Neural progenitor cell (in vitro differentiated cells): Measurements from ENCODE around the gene IL1RL2. TPM values are rescaled to one million over a fixed set of nuclear protein-coding genes. Genes with fewer than 3 reads are reported as not detected.

Experiments
- DNase-seq: peaks from one replicate; pipeline ENCODE4 v3.0.0-alpha.2; 2016; ENCODE audit warnings: low spot score
- H2AFZ ChIP-seq: fragments of 200-600 bp; sonication (generic); replicated peaks from 2 replicates; pipeline ENCODE4 v1.6.1; 2016; ENCODE audit warnings: antibody characterized with exemption
- H3F3A ChIP-seq: fragments of 200-600 bp; sonication (generic); 2 replicates; pipeline ENCODE4 v1.6.1; 2016; ENCODE audit warnings: antibody characterized with exemption, low read depth
- H3K27ac ChIP-seq: fragments of 200-600 bp; sonication (generic); 2 replicates; pipeline ENCODE4 v1.5.1; 2016; ENCODE audit warnings: mild to moderate bottlenecking
- H3K27me3 ChIP-seq: fragments of 200-600 bp; sonication (generic); 2 replicates; pipeline ENCODE4 v1.6.1; 2016; ENCODE audit warnings: mild to moderate bottlenecking, moderate library complexity
- H3K36me3 ChIP-seq: fragments of 200-600 bp; sonication (generic); 2 replicates; pipeline ENCODE4 v1.5.1; 2016
- H3K4me1 ChIP-seq: fragments of 200-600 bp; sonication (generic); 2 replicates; pipeline ENCODE4 v1.6.1; 2016; ENCODE audit warnings: mixed run types
- H3K4me2 ChIP-seq: fragments of 200-600 bp; sonication (generic); 2 replicates; pipeline ENCODE4 v1.6.1; 2016
- H3K4me3 ChIP-seq: fragments of 200-600 bp; sonication (generic); 2 replicates; pipeline ENCODE4 v1.5.1; 2016
- H3K79me2 ChIP-seq: fragments of 200-600 bp; sonication (generic); 2 replicates; pipeline ENCODE4 v1.6.1; 2016; ENCODE audit warnings: low read depth
- H3K9ac ChIP-seq: fragments of 200-600 bp; sonication (generic); 2 replicates; pipeline ENCODE4 v1.6.1; 2016
- H3K9me3 ChIP-seq: fragments of 200-600 bp; sonication (generic); 2 replicates; pipeline ENCODE4 v1.5.1; 2016; ENCODE audit warnings: low read depth
- H4K20me1 ChIP-seq: fragments of 200-600 bp; sonication (generic); 2 replicates; pipeline ENCODE4 v1.6.1; 2016; ENCODE audit warnings: low read depth
- H3K27ac Mint-ChIP-seq: 3 replicates; pipeline ENCODE4 v1.8.0; 2021; ENCODE audit warnings: mixed read lengths
- H3K27me3 Mint-ChIP-seq: 2 replicates; pipeline ENCODE4 v1.8.0; 2022; ENCODE audit warnings: low read depth, mild to moderate bottlenecking, inconsistent platforms, moderate library complexity, mixed read lengths; ENCODE audit not compliant: insufficient read depth
- H3K36me3 Mint-ChIP-seq: 3 replicates; pipeline ENCODE4 v1.8.0; 2021; ENCODE audit warnings: mixed read lengths
- H3K4me1 Mint-ChIP-seq: 3 replicates; pipeline ENCODE4 v1.8.0; 2021; ENCODE audit warnings: mixed read lengths
- H3K4me3 Mint-ChIP-seq: 3 replicates; pipeline ENCODE4 v1.8.0; 2021; ENCODE audit warnings: mild to moderate bottlenecking, moderate library complexity, mixed read lengths
- H3K9me3 Mint-ChIP-seq: 3 replicates; pipeline ENCODE4 v1.8.0; 2020; ENCODE audit warnings: mixed read lengths
- CTCF ChIP-seq: fragments of 200-600 bp; sonication (generic); IDR thresholded peaks from 2 replicates; pipeline ENCODE4 v1.5.1; 2017; ENCODE audit warnings: antibody characterized with exemption, mild to moderate bottlenecking
- EZH2 ChIP-seq: fragments of 200-600 bp; sonication (generic); IDR thresholded peaks from 2 replicates; pipeline ENCODE4 v1.6.1; 2017; ENCODE audit warnings: antibody characterized with exemption, mild to moderate bottlenecking, moderate library complexity
- EZH2phosphoT487 ChIP-seq: fragments of 200-600 bp; sonication (generic); IDR thresholded peaks from 2 replicates; pipeline ENCODE4 v1.6.1; 2017; ENCODE audit warnings: antibody characterized with exemption
- total RNA-seq: library from RNA; depleted of rRNA; stranded (reverse); fragments of >200 nt; gene quantifications from 2 replicates; pipeline ENCODE4 v1.2.3, GENCODE V29; 2015; ENCODE audit warnings: low replicate concordance

IL1RL2 gene
- total RNA-seq, 1 donor from 2014 or later, result not detected

GRCh38 chr2:102185347-102185746, 1.5 kb upstream of the IL1RL2 start:
- Histone ChIP-seq H3K9ac (no peak overlapping the region), H3K9me3 (no peaks in the 10 kb centered on the region), H3K4me2 (no peak overlapping the region), H3K27ac (no peak overlapping the region), H3F3A (no peaks in the 10 kb centered on the region), H3K36me3 (no peaks in the 10 kb centered on the region), H3K79me2 (no peaks in the 10 kb centered on the region), H3K27me3 (peaks cover 17% of the 10 kb centered on the region), H2AFZ (no peak overlapping the region), H3K4me1 (no peaks in the 10 kb centered on the region), H3K4me3 (no peak overlapping the region), H4K20me1 (no peaks in the 10 kb centered on the region)
- Mint-ChIP-seq H3K27ac (no peak overlapping the region), H3K4me3 (no peak overlapping the region), H3K4me1 (no peaks in the 10 kb centered on the region), H3K9me3 (no peaks in the 10 kb centered on the region), H3K36me3 (no peaks in the 10 kb centered on the region), H3K27me3 (peaks cover 8% of the 10 kb centered on the region)
- TF ChIP-seq EZH2, result no peak
- peak; percentile 58 for TF ChIP-seq CTCF
- no peak for DNase-seq

GRCh38 chr2:102187496-102188150, 800 bp downstream of the IL1RL2 start:
- no peaks in the 10 kb centered on the region for H4K20me1 ChIP-seq
- H3K4me2 ChIP-seq, result no peak overlapping the region
- Mint-ChIP-seq H3K4me3 (peak overlapping the region; percentile 67), H3K27ac (no peak overlapping the region), H3K36me3 (no peaks in the 10 kb centered on the region), H3K27me3 (peaks cover 7% of the 10 kb centered on the region), H3K4me1 (no peaks in the 10 kb centered on the region), H3K9me3 (no peaks in the 10 kb centered on the region)
- H3K27me3 ChIP-seq, result peaks cover 17% of the 10 kb centered on the region
- no peaks in the 10 kb centered on the region for H3F3A ChIP-seq
- H3K4me3 ChIP-seq, result no peak overlapping the region
- DNase-seq, result no peak
- H3K9ac ChIP-seq, result no peak overlapping the region
- no peak overlapping the region for H2AFZ ChIP-seq
- no peaks in the 10 kb centered on the region for H3K4me1 ChIP-seq
- no peaks in the 10 kb centered on the region for H3K36me3 ChIP-seq
- H3K27ac ChIP-seq, result no peak overlapping the region
- H3K79me2 ChIP-seq, result no peaks in the 10 kb centered on the region
- TF ChIP-seq EZH2phosphoT487 (no peak), CTCF (no peak), EZH2 (no peak)
- no peaks in the 10 kb centered on the region for H3K9me3 ChIP-seq

- H3K79me2 ChIP-seq, result no peaks in the 10 kb centered on the region
- Mint-ChIP-seq H3K36me3 (no peaks in the 10 kb centered on the region), H3K4me1 (no peaks in the 10 kb centered on the region), H3K9me3 (no peaks in the 10 kb centered on the region), H3K27ac (no peak overlapping the region), H3K4me3 (no peak overlapping the region), H3K27me3 (peaks cover 7% of the 10 kb centered on the region)
- no peak overlapping the region for H3K27ac ChIP-seq
- no peaks in the 10 kb centered on the region for H3K9me3 ChIP-seq
- H3K36me3 ChIP-seq, result no peaks in the 10 kb centered on the region
- DNase-seq, result no peak
- H4K20me1 ChIP-seq, result no peaks in the 10 kb centered on the region
- no peak overlapping the region for H3K4me2 ChIP-seq
- H3K4me1 ChIP-seq, result no peaks in the 10 kb centered on the region
- TF ChIP-seq CTCF, result no peak
- TF ChIP-seq EZH2, result no peak
- TF ChIP-seq EZH2phosphoT487, result no peak
- H3K27me3 ChIP-seq, result peaks cover 17% of the 10 kb centered on the region
- H3K4me3 ChIP-seq, result no peak overlapping the region
- H3F3A ChIP-seq, result no peaks in the 10 kb centered on the region
- H2AFZ ChIP-seq, result no peak overlapping the region
- H3K9ac ChIP-seq, result no peak overlapping the region
These were observed 3.7 kb downstream of the IL1RL2 start for GRCh38 chr2:102190430-102191107.
